GM21515 (cell line): ENCODE data around the gene ACAD10.
"Not testable (repeated sequence)": the region's sequence is repeated elsewhere in the genome, so short reads cannot be mapped to it uniquely, and the experiment has no call there.

Experiments used
- ATAC-seq: cut with Tn5 transposase; IDR thresholded peaks from one replicate; pipeline ENCODE4 v1.9.1; 2021; ENCODE audit not compliant: unreplicated experiment

The ACAD10 gene

GRCh38 chr12:111686574-111687105 is 787 bp downstream of the ACAD10 start:
- ATAC-seq, result no peak

- no peak for ATAC-seq
Measured at GRCh38 chr12:111687255-111687654, 1.4 kb downstream of the ACAD10 start.

- ATAC-seq, result no peak
Measured at GRCh38 chr12:111687952-111688351, 2.1 kb downstream of the ACAD10 start.

- no peak for ATAC-seq
Measured at GRCh38 chr12:111691262-111691661, 5.4 kb downstream of the ACAD10 start.

- ATAC-seq, result no peak
Measured at GRCh38 chr12:111692575-111693210, 6.8 kb downstream of the ACAD10 start.

- ATAC-seq, result no peak
Measured at GRCh38 chr12:111693818-111694217, 8.0 kb downstream of the ACAD10 start.

- no peak for ATAC-seq
Measured at GRCh38 chr12:111699962-111700361, 14.1 kb downstream of the ACAD10 start.

GRCh38 chr12:111705672-111706071 is 19.8 kb downstream of the ACAD10 start:
- ATAC-seq, result no peak

- ATAC-seq, result no peak
Measured at GRCh38 chr12:111706145-111706544, 20.3 kb downstream of the ACAD10 start.

GRCh38 chr12:111715279-111715678 is 29.4 kb downstream of the ACAD10 start:
- no peak for ATAC-seq

- not testable (repeated sequence) for ATAC-seq
Measured at GRCh38 chr12:111719316-111719715, 33.5 kb downstream of the ACAD10 start.

GRCh38 chr12:111720457-111720856 is 34.6 kb downstream of the ACAD10 start:
- no peak for ATAC-seq

- ATAC-seq, result not testable (repeated sequence)
Measured at GRCh38 chr12:111723646-111724360, 38.0 kb downstream of the ACAD10 start.

GRCh38 chr12:111728795-111729194 is 42.9 kb downstream of the ACAD10 start:
- no peak for ATAC-seq

- ATAC-seq, result no peak
Measured at GRCh38 chr12:111730420-111730819, 44.6 kb downstream of the ACAD10 start.

- no peak for ATAC-seq
Measured at GRCh38 chr12:111732786-111733185, 46.9 kb downstream of the ACAD10 start.

GRCh38 chr12:111733340-111733915 is 47.6 kb downstream of the ACAD10 start:
- ATAC-seq, result no peak

- ATAC-seq, result not testable (repeated sequence)
Measured at GRCh38 chr12:111739524-111739923, 53.7 kb downstream of the ACAD10 start.

GRCh38 chr12:111741235-111741812 is 55.5 kb downstream of the ACAD10 start:
- ATAC-seq, result no peak

- ATAC-seq, result no peak
Measured at GRCh38 chr12:111745211-111745610, 59.4 kb downstream of the ACAD10 start.

GRCh38 chr12:111747333-111747732 is 61.5 kb downstream of the ACAD10 start:
- no peak for ATAC-seq
